ENCODE results near the gene HES5. TPM values are rescaled to one million over a fixed set of nuclear protein-coding genes. Genes with fewer than 3 reads are reported as not detected.

The HES5 gene
- total RNA-seq, 2 experiments from 2014 or later = not detected

GRCh38 chr1:2506901-2507565 is 23.0 kb downstream of the HES5 start:
- POLR2A ChIA-PET = interaction anchor here (1.1 to 3.8 kb wide), 4 partner anchors 13 to 40 kb away, joined by 3 to 17 read pairs (median 6); no protein-coding TSS in a partner anchor
- no peak overlapping the region for H3K27ac Mint-ChIP-seq

GRCh38 chr1:2506007-2506860 is 23.8 kb downstream of the HES5 start:
- CTCF ChIA-PET = no interaction called here
- POLR2A ChIA-PET = interaction anchor here (0.9 to 3.8 kb wide), 6 partner anchors 11 to 41 kb away, joined by 3 to 17 read pairs (median 4); no protein-coding TSS in a partner anchor
- Mint-ChIP-seq H3K27me3 (no peaks in the 10 kb centered on the region), H3K9me3 (no peaks in the 10 kb centered on the region), H3K4me3 (no peak overlapping the region), H3K36me3 (ENCODE audit: low read depth) (peaks cover 3% of the 10 kb centered on the region), H3K4me1 (ENCODE audit: low read depth) (no peaks in the 10 kb centered on the region), H3K27ac (no peak overlapping the region)
- intact Hi-C loops (cut with micrococcal nuclease) = no loop called here
- TF ChIP-seq CTCF (IDR thresholded peaks at IDR 0.05) = no peak
- ATAC-seq (peak; percentile 58), DNase-seq (no peak)

More at GRCh38 chr1:2506901-2507565, 23.0 kb downstream of the HES5 start:
- DNase-seq = no peak
- TF ChIP-seq CTCF (IDR thresholded peaks at IDR 0.05) = no peak
- intact Hi-C loops (cut with micrococcal nuclease) = no loop called here
- Mint-ChIP-seq H3K4me3 (no peak overlapping the region), H3K36me3 (ENCODE audit: low read depth) (peaks cover 6% of the 10 kb centered on the region), H3K4me1 (ENCODE audit: low read depth) (no peaks in the 10 kb centered on the region), H3K27me3 (no peaks in the 10 kb centered on the region), H3K9me3 (no peaks in the 10 kb centered on the region)
- CTCF ChIA-PET = no interaction called here
- no peak for ATAC-seq

- Mint-ChIP-seq H3K9me3 (no peaks in the 10 kb centered on the region), H3K4me1 (ENCODE audit: low read depth) (peaks cover under 1% of the 10 kb centered on the region), H3K27ac (no peak overlapping the region), H3K27me3 (no peaks in the 10 kb centered on the region), H3K36me3 (ENCODE audit: low read depth) (peaks cover 3% of the 10 kb centered on the region), H3K4me3 (no peak overlapping the region)
- ChIA-PET POLR2A (interaction anchor here (0.9 to 3.8 kb wide), 3 partner anchors 11 to 23 kb away, joined by 3 to 17 read pairs (median 4); no protein-coding TSS in a partner anchor), CTCF (no interaction called here)
- no peak for DNase-seq
- TF ChIP-seq CTCF (IDR thresholded peaks at IDR 0.05) = no peak
- ATAC-seq = no peak
- intact Hi-C loops (cut with micrococcal nuclease) = no loop called here
Observed at GRCh38 chr1:2505461-2505994, 24.5 kb downstream of the HES5 start.

- no peak overlapping the region for H3K27ac Mint-ChIP-seq
- H3K27me3 Mint-ChIP-seq = no peaks in the 10 kb centered on the region
- H3K4me3 Mint-ChIP-seq = no peak overlapping the region
- ATAC-seq (no peak), DNase-seq (no peak)
- peaks cover 6% of the 10 kb centered on the region for H3K4me1 Mint-ChIP-seq (ENCODE audit: low read depth)
- intact Hi-C loops (cut with micrococcal nuclease) = no loop called here
- ChIA-PET CTCF (no interaction called here), POLR2A (interaction anchor here (1.9 to 3.8 kb wide), 2 partner anchors 10 to 19 kb away, joined by 4 to 17 read pairs; no protein-coding TSS in a partner anchor)
- TF ChIP-seq CTCF (IDR thresholded peaks at IDR 0.05) = no peak
- H3K9me3 Mint-ChIP-seq = no peaks in the 10 kb centered on the region
- H3K36me3 Mint-ChIP-seq (ENCODE audit: low read depth) = peaks cover 3% of the 10 kb centered on the region
Observed at GRCh38 chr1:2504949-2505272, 25.2 kb downstream of the HES5 start.
